Activated CD8-positive, alpha-beta T cell treated with anti-CD3 and anti-CD28 coated beads for 36 hours (primary cell): ENCODE results near the gene NDUFB3. TPM values are rescaled to one million over a fixed set of nuclear protein-coding genes. Genes with fewer than 3 reads are reported as not detected.
A peak's percentile ranks its signal among the peaks of the same experiment; 100 is the strongest.
"Not testable (repeated sequence)": the region's sequence is repeated elsewhere in the genome, so short reads cannot be mapped to it uniquely, and the experiment has no call there.

Experiments used
- ATAC-seq: fragments of 200-7000 bp; cut with Tn5 transposase; one replicate; pipeline ENCODE4 v1.10.0; 2021; ENCODE audit warnings: mild to moderate bottlenecking, moderate library complexity
- CTCF ChIA-PET: fragments of 350-600 bp; sonication (Branson Sonifier 250); formaldehyde crosslinking; loops from one replicate; lab custom pipeline; 2021; ENCODE audit warnings: antibody characterized with exemption; lab: Charles Lee
- POLR2A ChIA-PET: fragments of 350-600 bp; sonication (Branson Sonifier 250); formaldehyde crosslinking; loops from one replicate; lab custom pipeline; 2021; ENCODE audit warnings: antibody characterized with exemption; lab: Charles Lee
- DNase-seq: peaks from one replicate; pipeline ENCODE4 v3.0.0-alpha.2; 2020
- H3K27ac Mint-ChIP-seq: one replicate; pipeline ENCODE4 v1.8.0; 2021; ENCODE audit warnings: mild to moderate bottlenecking, mixed read lengths
- H3K27me3 Mint-ChIP-seq: one replicate; pipeline ENCODE4 v1.8.0; 2021; ENCODE audit warnings: mixed read lengths
- H3K36me3 Mint-ChIP-seq: one replicate; pipeline ENCODE4 v1.8.0; 2021; ENCODE audit warnings: low read depth, mixed read lengths
- H3K4me1 Mint-ChIP-seq: one replicate; pipeline ENCODE4 v1.8.0; 2021; ENCODE audit warnings: low read depth, mixed read lengths
- H3K4me3 Mint-ChIP-seq: one replicate; pipeline ENCODE4 v1.8.0; 2021; ENCODE audit warnings: mild to moderate bottlenecking, moderate library complexity, mixed read lengths
- H3K9me3 Mint-ChIP-seq: one replicate; pipeline ENCODE4 v1.8.0; 2021; ENCODE audit warnings: mixed read lengths
- CTCF ChIP-seq: fragments of 200-600 bp; IDR thresholded peaks from one replicate; pipeline ENCODE4 v1.8.0; 2022; ENCODE audit warnings: antibody characterized with exemption, mild to moderate bottlenecking
- intact Hi-C: fragments of 100-400 bp; cut with micrococcal nuclease; formaldehyde crosslinking; loops from one replicate; pipeline ENCODE4 v1.10.0; 2022
- total RNA-seq, 2 experiments: library from RNA; stranded (reverse); gene quantifications; one replicate each; pipeline ENCODE4 v1.2.3, GENCODE V29; 2021

The NDUFB3 gene
- total RNA-seq = 100 to 1,000 TPM; 134 to 140 TPM

GRCh38 chr2:201071479-201072200 is at the start of gene NDUFB3, which contains the start of gene HYCC2:
Gene NDUFB3 (plus strand): TSS chr2:201072001. CDS start chr2:201078883, 6,882 bp downstream.
Gene HYCC2 (minus strand): TSS chr2:201071671. CDS start chr2:201024009, 47,662 bp downstream.
- peak within 1 kb of the TSS; percentile 93 for H3K27ac Mint-ChIP-seq

GRCh38 chr2:201024518-201024917 is 47.3 kb upstream of the NDUFB3 start:
- H3K36me3 Mint-ChIP-seq = peaks cover 26% of the 10 kb centered on the region
- ChIA-PET POLR2A (no interaction called here), CTCF (interaction anchor here (2.1 to 2.7 kb wide), 2 partner anchors 45 to 153 kb away, joined by 6 to 7 read pairs; no protein-coding TSS in a partner anchor)

More at GRCh38 chr2:201071479-201072200, at the start of gene NDUFB3, which contains the start of gene HYCC2:
- H3K4me3 Mint-ChIP-seq = peak within 1 kb of the TSS; percentile 90
- no peaks in the 10 kb centered on the region for H3K9me3 Mint-ChIP-seq
- H3K27me3 Mint-ChIP-seq = no peaks in the 10 kb centered on the region
- intact Hi-C loops = loop anchor here (2.0 to 5.0 kb wide), 3 partner anchors 46 to 161 kb away; partner anchors contain the start of gene CFLAR
- H3K4me1 Mint-ChIP-seq = peaks cover 48% of the 10 kb centered on the region
- ATAC-seq (peak; percentile 97), DNase-seq (peak; percentile 95)
- ChIA-PET POLR2A (interaction anchor here (0.6 to 4.5 kb wide), 12 partner anchors 9 to 207 kb away, joined by 3 to 42 read pairs (median 3); partner anchors contain the start of genes CFLAR, CLK1, NIF3L1 and PPIL3), CTCF (interaction anchor here (0.8 to 5.4 kb wide), 7 partner anchors 13 to 168 kb away, joined by 3 to 70 read pairs (median 12); partner anchors contain the start of genes CFLAR and ORC2)
- TF ChIP-seq CTCF = no peak
- peaks cover 11% of the 10 kb centered on the region for H3K36me3 Mint-ChIP-seq

GRCh38 chr2:201034355-201034754 is 37.4 kb upstream of the NDUFB3 start:
- H3K27me3 Mint-ChIP-seq, ATAC-seq, H3K4me3 Mint-ChIP-seq, intact Hi-C loops, H3K27ac Mint-ChIP-seq, POLR2A ChIA-PET, CTCF ChIA-PET, DNase-seq, H3K4me1 Mint-ChIP-seq: not testable (repeated sequence)
- Mint-ChIP-seq H3K9me3 (peaks cover 12% of the 10 kb centered on the region), H3K36me3 (peaks cover 40% of the 10 kb centered on the region)

More at GRCh38 chr2:201024518-201024917, 47.3 kb upstream of the NDUFB3 start:
- peaks cover 35% of the 10 kb centered on the region for H3K4me1 Mint-ChIP-seq
- intact Hi-C loops = no loop called here
- no peak overlapping the region for H3K27ac Mint-ChIP-seq
- no peak for DNase-seq
- no peak for ATAC-seq
- TF ChIP-seq CTCF = no peak
- no peaks in the 10 kb centered on the region for H3K27me3 Mint-ChIP-seq
- peaks cover 3% of the 10 kb centered on the region for H3K9me3 Mint-ChIP-seq
- H3K4me3 Mint-ChIP-seq = no peak overlapping the region

GRCh38 chr2:201038361-201038760 is 33.4 kb upstream of the NDUFB3 start:
- intact Hi-C loops, H3K27ac Mint-ChIP-seq, H3K4me1 Mint-ChIP-seq, ATAC-seq, CTCF ChIA-PET, POLR2A ChIA-PET, H3K4me3 Mint-ChIP-seq, DNase-seq, H3K27me3 Mint-ChIP-seq: not testable (repeated sequence)
- peaks cover 43% of the 10 kb centered on the region for H3K36me3 Mint-ChIP-seq
- peaks cover 12% of the 10 kb centered on the region for H3K9me3 Mint-ChIP-seq

- intact Hi-C loops = no loop called here
- POLR2A ChIA-PET = no interaction called here
- TF ChIP-seq CTCF = no peak
- Mint-ChIP-seq H3K9me3 (peaks cover 12% of the 10 kb centered on the region), H3K36me3 (peaks cover 47% of the 10 kb centered on the region), H3K4me1 (peaks cover 4% of the 10 kb centered on the region), H3K27ac (no peak overlapping the region), H3K4me3 (no peak overlapping the region), H3K27me3 (no peaks in the 10 kb centered on the region)
- DNase-seq (no peak), ATAC-seq (no peak)
- CTCF ChIA-PET = no interaction called here
These were observed 32.9 kb upstream of the NDUFB3 start for GRCh38 chr2:201038855-201039254.
